GM19452 (cell line): ENCODE measurements around the gene CNPY1.

Experiments used
- ATAC-seq: cut with Tn5 transposase; IDR thresholded peaks from one replicate; pipeline ENCODE4 v1.9.1; 2021; ENCODE audit not compliant: unreplicated experiment

Gene CNPY1

DNA sequence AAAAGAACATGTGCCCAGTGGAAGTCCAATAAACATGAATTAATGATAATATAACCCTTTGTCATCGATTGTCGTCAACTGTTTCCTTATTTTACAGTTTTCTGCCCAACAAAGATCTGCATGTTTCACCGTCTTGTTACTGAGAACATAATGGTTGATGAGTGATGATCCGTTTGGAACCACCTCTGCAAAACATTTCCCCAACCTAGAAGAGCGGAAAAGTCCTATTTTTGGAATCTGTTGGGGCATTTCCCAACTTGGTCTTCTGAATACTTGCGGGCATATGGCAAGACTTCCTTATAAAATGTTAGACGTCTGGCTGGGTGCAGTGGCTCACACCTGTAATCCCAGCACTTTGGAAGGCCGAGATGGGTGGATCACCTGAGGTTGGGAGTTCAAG, 32.1 kb downstream of the CNPY1 start:
- no peak for ATAC-seq

DNA sequence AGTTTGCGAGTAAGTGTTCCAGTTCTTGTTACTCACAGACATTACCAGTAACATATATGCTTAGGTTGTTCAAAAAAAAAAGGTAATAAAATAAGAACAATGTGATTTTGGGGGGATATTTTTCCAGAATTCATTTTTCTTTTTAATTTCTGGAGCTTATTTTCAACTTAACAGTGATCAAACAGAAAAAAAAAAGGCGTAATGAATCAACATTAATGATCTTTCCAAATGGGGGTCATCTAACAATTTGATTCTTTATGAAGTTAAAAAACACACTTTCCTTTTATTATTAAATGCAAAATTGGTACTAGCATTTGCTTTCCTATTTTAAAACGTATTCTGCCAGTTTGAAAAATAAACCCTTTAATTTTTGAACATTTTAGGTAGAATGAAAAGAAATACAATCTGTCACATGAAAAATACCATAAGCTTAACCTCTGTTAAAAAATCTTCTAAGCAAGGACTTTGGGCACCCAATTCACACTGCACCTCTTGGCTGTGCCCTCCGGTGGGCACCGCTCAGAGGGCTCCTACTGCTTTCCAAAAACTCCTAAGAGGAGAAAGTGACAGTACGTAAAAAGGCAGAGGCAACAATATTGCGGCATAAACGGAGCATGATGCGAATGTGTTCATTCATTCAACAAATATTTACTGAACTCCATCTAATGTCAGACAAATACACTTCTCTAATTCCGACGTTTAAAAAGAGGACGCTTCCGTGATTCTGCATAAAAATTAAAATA, 32.6 kb downstream of the CNPY1 start:
- ATAC-seq: no peak

- no peak for ATAC-seq
Measured at GRCh38 chr7:155512246-155512887, 34.0 kb downstream of the CNPY1 start.

DNA sequence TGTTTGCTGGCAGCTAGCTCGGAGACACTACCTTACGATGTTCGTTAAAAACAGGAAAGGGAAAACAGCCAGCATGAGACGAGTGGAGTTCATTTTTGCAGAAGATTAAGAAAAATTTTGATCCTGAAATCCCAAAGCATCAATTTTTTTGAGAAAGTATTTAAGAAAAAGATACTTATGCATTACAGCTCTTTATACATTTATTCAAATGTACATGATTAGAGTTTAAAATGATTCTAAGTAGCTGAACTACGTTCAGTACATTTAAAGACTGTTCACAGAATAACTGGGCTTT, 34.7 kb downstream of the CNPY1 start:
- no peak for ATAC-seq

- no peak for ATAC-seq
Measured at GRCh38 chr7:155510975-155511701, 35.2 kb downstream of the CNPY1 start.

GRCh38 chr7:155509725-155510551, 36.4 kb downstream of the CNPY1 start:
- no peak for ATAC-seq

- ATAC-seq: no peak
Measured at GRCh38 chr7:155509359-155509724, 37.0 kb downstream of the CNPY1 start.

DNA sequence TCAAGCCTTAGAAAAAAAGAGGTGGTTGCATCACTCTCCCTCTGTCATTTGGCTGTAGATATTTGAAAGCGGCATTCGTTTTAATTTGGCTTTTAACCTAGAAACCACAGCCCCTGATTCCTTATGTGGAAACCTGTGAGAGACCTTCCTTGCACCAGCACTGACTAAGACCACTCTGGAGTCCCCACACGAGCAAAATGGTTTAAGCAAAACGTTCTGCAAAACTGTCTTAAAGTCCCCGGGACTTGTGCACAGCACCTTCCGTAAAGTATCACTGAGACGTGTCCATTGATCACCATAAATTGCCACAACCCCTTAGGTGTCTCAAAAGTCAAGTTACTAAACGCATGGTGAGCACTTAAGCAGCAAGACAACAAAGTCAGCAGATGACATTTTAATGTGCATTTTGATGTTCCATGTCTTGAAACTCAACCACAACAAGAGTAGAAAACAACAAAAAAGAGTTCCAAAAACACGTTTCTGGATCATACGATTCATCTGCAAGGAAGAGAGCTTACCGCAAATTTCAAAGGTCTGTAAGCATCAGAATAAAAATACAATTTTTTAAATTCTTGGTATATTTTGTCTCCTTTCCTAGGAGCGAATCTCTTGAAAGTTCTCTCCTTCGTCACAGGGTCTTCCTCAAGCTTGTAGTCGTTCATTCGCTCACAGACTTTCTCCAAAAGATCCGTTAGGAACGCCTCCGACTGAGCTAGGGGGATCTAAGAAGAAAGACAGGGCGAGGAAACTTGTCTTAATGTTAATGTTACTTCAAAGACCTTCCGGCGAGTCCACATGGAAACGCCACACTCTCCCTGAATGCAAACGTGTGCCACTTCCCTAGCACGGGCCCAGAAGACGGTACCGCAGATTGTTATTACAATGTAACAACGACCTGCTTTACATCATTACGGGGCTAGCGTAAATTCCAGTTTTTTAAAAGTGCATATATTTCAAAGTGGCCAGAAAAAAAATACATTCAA, 37.7 kb downstream of the CNPY1 start:
- no peak for ATAC-seq

DNA sequence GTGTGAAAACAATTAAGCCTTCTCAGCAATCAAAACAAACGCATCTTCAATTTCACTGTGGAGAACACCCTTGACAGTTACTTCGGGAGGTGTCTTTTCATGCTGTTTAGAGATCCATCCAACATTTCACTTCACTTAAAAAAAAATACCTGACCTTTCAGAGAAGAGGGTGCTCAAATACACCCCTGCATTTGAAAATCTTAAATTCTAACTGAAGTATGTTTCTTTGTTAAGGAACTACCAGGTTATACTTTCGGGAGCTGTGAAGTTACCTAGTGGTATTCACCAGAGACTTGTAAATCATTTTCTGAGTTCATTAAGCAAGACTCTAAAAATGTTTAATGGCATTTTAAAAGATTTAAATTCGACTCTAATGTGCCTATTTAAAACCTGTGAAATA, 38.8 kb downstream of the CNPY1 start:
- ATAC-seq: no peak

DNA sequence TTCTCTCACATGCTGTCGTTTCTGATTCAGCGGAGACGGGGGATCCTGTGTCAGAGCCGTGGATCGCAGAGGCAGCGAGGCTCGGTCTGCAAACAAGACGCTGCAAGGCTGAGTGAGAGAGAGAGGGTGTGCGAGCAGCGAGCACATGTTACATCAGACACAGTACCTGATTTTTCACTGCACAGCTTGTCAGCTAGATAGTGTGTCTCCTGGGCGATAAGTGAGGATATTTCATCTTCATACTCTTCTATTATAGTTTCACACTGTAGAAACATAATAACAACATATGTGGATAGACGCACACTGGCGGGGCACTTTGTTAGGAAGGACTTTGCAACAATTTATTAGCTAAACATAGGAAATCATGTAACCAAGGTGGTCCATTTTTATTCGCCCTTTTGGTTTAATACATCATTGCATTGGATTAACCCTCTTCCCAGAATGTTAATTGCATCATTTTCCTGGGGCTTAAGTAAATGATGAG, 39.5 kb downstream of the CNPY1 start:
- no peak for ATAC-seq

- ATAC-seq: no peak
Measured at GRCh38 chr7:155505422-155505793, 41.0 kb downstream of the CNPY1 start.

- no peak for ATAC-seq
Measured at GRCh38 chr7:155497149-155497901, 49.0 kb downstream of the CNPY1 start.

GRCh38 chr7:155496267-155497005, 49.9 kb downstream of the CNPY1 start:
- ATAC-seq: no peak

DNA sequence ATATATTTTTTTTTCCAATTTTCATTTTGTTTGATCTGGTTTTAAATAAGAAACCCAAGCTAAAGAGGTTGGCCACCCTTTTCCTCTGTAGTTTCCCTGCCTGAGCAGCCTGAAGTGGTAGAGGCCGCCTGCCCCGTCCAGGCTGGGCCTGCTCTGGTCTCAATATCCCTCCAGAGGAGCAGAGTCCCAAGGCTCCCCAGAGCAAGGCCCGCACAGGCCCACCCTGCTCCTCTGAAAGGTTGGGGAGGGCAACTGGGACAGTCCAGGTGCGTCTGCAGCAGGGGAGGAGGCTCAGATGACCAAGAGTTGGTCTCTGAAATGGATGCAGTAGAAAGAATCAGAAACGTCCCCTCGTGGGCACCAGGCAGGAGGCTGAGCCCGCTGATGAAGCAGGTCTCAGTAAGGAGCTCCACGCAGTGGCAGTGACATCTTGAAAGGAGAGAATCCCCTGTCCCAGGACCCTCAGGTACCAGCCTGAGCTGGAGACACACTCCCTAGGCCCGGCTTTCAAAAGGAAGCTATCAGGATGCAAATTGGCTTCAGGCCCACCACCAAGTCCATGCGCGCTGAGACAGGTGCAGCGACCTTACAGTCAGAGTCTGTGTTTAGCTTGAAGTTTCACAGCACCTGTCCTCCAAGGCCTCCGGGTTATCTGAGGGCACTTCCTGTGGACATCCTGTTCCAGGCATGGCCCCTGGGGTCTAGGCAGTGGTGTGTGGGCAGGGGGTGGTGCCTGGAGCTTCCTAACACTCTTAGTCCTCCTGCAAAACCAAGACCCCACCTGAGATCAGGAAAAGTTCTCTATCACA, 50.7 kb downstream of the CNPY1 start:
- no peak for ATAC-seq

- no peak for ATAC-seq
Measured at GRCh38 chr7:155494551-155494950, 51.8 kb downstream of the CNPY1 start.

GRCh38 chr7:155493744-155494538, 52.4 kb downstream of the CNPY1 start:
- no peak for ATAC-seq

GRCh38 chr7:155491812-155492211, 54.5 kb downstream of the CNPY1 start:
- ATAC-seq: no peak
